Liver (tissue), 9 donors: ENCODE results near the gene ATOH1. TPM values are rescaled to one million over a fixed set of nuclear protein-coding genes. Genes with fewer than 3 reads are reported as not detected.

Source experiments
- DNase-seq: peaks from one replicate; pipeline ENCODE4 v3.0.0-alpha.2; 2017; ENCODE audit warnings: low spot score
- H3K27ac ChIP-seq, 2 donors: one replicate each; pipeline ENCODE4 v1.7.0; 2013; ENCODE audit warnings: inconsistent platforms in 2 of 2, low read length in 2 of 2, control low read depth in 1 of 2, low read depth in 1 of 2, mild to moderate bottlenecking in 1 of 2
- H3K27me3 ChIP-seq, 4 donors: one replicate each; pipeline versions ENCODE4 v1.6.1 to v1.7.0; 2013; ENCODE audit warnings: low read length in 3 of 4, inconsistent platforms in 1 of 4, mild to moderate bottlenecking in 1 of 4, moderate library complexity in 1 of 4; ENCODE audit not compliant: control insufficient read depth in 4 of 4, insufficient read depth in 4 of 4
- H3K36me3 ChIP-seq, 4 donors: one replicate each; pipeline versions ENCODE4 v1.6.1 to v1.7.0; 2013; ENCODE audit warnings: low read length in 3 of 4, mild to moderate bottlenecking in 3 of 4, low read depth in 1 of 4, moderate library complexity in 1 of 4; ENCODE audit not compliant: control insufficient read depth in 4 of 4, insufficient read depth in 3 of 4
- H3K4me1 ChIP-seq, 4 donors: one replicate each; pipeline versions ENCODE4 v1.6.1 to v1.7.0; 2013; ENCODE audit warnings: low read length in 3 of 4, mild to moderate bottlenecking in 3 of 4, moderate library complexity in 1 of 4; ENCODE audit not compliant: control insufficient read depth in 4 of 4, insufficient read depth in 4 of 4
- H3K4me3 ChIP-seq, 3 donors: one replicate each; pipeline versions ENCODE4 v1.6.1 to v1.7.0; 2013; ENCODE audit warnings: low read length in 3 of 3, control low read depth in 1 of 3, low read depth in 1 of 3, mild to moderate bottlenecking in 1 of 3
- H3K9ac ChIP-seq, 2 donors: one replicate each; pipeline ENCODE4 v1.7.0; 2013; ENCODE audit warnings: low read length in 2 of 2, mild to moderate bottlenecking in 2 of 2, moderate library complexity in 2 of 2, control low read depth in 1 of 2, low read depth in 1 of 2
- H3K9me3 ChIP-seq, 4 donors: one replicate each; pipeline versions ENCODE4 v1.6.1 to v1.7.0; 2013; ENCODE audit warnings: low read length in 3 of 4; ENCODE audit not compliant: control insufficient read depth in 4 of 4
- ATF3 ChIP-seq: IDR thresholded peaks from 2 replicates; pipeline ENCODE4 v1.6.1; 2016; ENCODE audit warnings: antibody characterized with exemption
- CTCF ChIP-seq: fragments of 150-350 bp; IDR thresholded peaks from 2 replicates; pipeline ENCODE4 v1.5.1; 2017; ENCODE audit warnings: improper control_type of control experiment, low read depth, low read length; ENCODE audit not compliant: missing input control
- EGR1 ChIP-seq, 2 donors: IDR thresholded peaks; 2 replicates each; pipeline ENCODE4 v1.6.1; 2016 to 2018; ENCODE audit warnings: antibody characterized with exemption in 2 of 2, low read depth in 2 of 2
- FOXA1 ChIP-seq: IDR thresholded peaks from 2 replicates; pipeline ENCODE4 v1.6.1; 2016; ENCODE audit warnings: antibody characterized with exemption
- FOXA2 ChIP-seq: IDR thresholded peaks from 2 replicates; pipeline ENCODE4 v1.6.1; 2016; ENCODE audit warnings: antibody characterized with exemption
- GABPA ChIP-seq, 2 donors: IDR thresholded peaks in 1 of 2; conservative IDR thresholded peaks in 1 of 2; 2 replicates each; pipeline ENCODE4 v1.6.1; 2016; ENCODE audit warnings: antibody characterized with exemption in 2 of 2, mild to moderate bottlenecking in 1 of 2, moderate library complexity in 1 of 2
- HNF4A ChIP-seq, 2 donors: conservative IDR thresholded peaks; 2 replicates each; pipeline ENCODE4 v1.6.1; 2016; ENCODE audit warnings: antibody characterized with exemption in 2 of 2, mild to moderate bottlenecking in 2 of 2
- HNF4G ChIP-seq: IDR thresholded peaks from 2 replicates; pipeline ENCODE4 v1.6.1; 2016; ENCODE audit warnings: antibody characterized with exemption
- JUND ChIP-seq, 2 donors: IDR thresholded peaks; 2 replicates each; pipeline ENCODE4 v1.6.1; 2016; ENCODE audit warnings: antibody characterized with exemption in 2 of 2
- MAX ChIP-seq: IDR thresholded peaks from 2 replicates; pipeline ENCODE4 v1.6.1; 2016; ENCODE audit warnings: antibody characterized with exemption
- NR2F2 ChIP-seq: IDR thresholded peaks from 2 replicates; pipeline ENCODE4 v1.6.1; 2016; ENCODE audit warnings: antibody characterized with exemption
- REST ChIP-seq: IDR thresholded peaks from 2 replicates; pipeline ENCODE4 v1.6.1; 2016; ENCODE audit warnings: antibody characterized with exemption, mild to moderate bottlenecking
- RXRA ChIP-seq, 2 donors: IDR thresholded peaks; 2 replicates each; pipeline ENCODE4 v1.6.1; 2017 to 2018; ENCODE audit warnings: antibody characterized with exemption in 2 of 2, mild to moderate bottlenecking in 1 of 2
- TAF1 ChIP-seq: conservative IDR thresholded peaks from 2 replicates; pipeline ENCODE4 v1.6.1; 2016; ENCODE audit warnings: antibody characterized with exemption, mild to moderate bottlenecking
- YY1 ChIP-seq: IDR thresholded peaks from 2 replicates; pipeline ENCODE4 v1.6.1; 2016; ENCODE audit warnings: antibody characterized with exemption, mild to moderate bottlenecking
- ZBTB33 ChIP-seq: IDR thresholded peaks from 2 replicates; pipeline ENCODE4 v1.6.1; 2016; ENCODE audit warnings: antibody characterized with exemption
- WGBS: extraction: QIAGEN DNeasy Blood & Tissue Kit; methylation state at CpG from one replicate; pipeline ENCODE4 v1.1.7; 2013; 5-methylcytosine and 5-hydroxymethylcytosine counted together
- polyA plus RNA-seq, 2 donors: library from polyadenylated mRNA; stranded (reverse) in 1 of 2; unstranded in 1 of 2; fragments of 200-250 nt in 1 of 2; fragments of >200 nt in 1 of 2; fragmentation: Nextera tagmentation in 1 of 2; extraction: Ambion mirVana in 1 of 2; gene quantifications; one replicate each; pipeline versions ENCODE4 v1.2.1 to v1.2.3, GENCODE V29; 2013 to 2015
- total RNA-seq, 2 donors: library from RNA; depleted of rRNA; stranded (reverse); fragments of >200 nt; gene quantifications; one replicate each; pipeline ENCODE4 v1.2.3, GENCODE V29; 2014
- donor health status: healthy.
- donor health status: healthy.
- donor health status: healthy.
- donor health status: healthy.
- donor health status: healthy.

The ATOH1 gene
- total and polyA plus RNA-seq, 4 donors = not detected

GRCh38 chr4:93852680-93853079 lies 24.1 kb downstream of the ATOH1 start:
- WGBS = 82% methylated on average over 3 of the region's 3 CpGs
- Histone ChIP-seq H3K9me3 (no peaks in the 10 kb centered on the region), H3K9ac (no peak overlapping the region), H3K4me1 (no peaks in the 10 kb centered on the region), H3K36me3 (no peaks in the 10 kb centered on the region), H3K27ac (no peak overlapping the region), H3K4me3 (no peak overlapping the region), H3K27me3 (peaks cover 0 to 3% (median under 1%) of the 10 kb centered on the region in 4 donors)
- DNase-seq = no peak
- TF ChIP-seq NR2F2 (no peak), MAX (no peak), JUND (IDR thresholded peaks at IDR 0.05) (no peak), RXRA (IDR thresholded peaks at IDR 0.05) (no peak), FOXA1 (no peak), REST (no peak), YY1 (no peak), FOXA2 (no peak), HNF4A (conservative IDR thresholded peaks at IDR 0.05) (no peak), ZBTB33 (no peak)

GRCh38 chr4:93855926-93856325 lies 27.4 kb downstream of the ATOH1 start:
- H3K36me3 ChIP-seq = no peaks in the 10 kb centered on the region
- DNase-seq = no peak
- H3K27me3 ChIP-seq = peaks cover 0 to 4% (median 2%) of the 10 kb centered on the region in 4 donors
- no peaks in the 10 kb centered on the region for H3K9me3 ChIP-seq
- no peak overlapping the region for H3K4me3 ChIP-seq
- no peak overlapping the region for H3K27ac ChIP-seq
- H3K9ac ChIP-seq = no peak overlapping the region
- 22% methylated on average over 1 of the region's 1 CpG for WGBS
- no peaks in the 10 kb centered on the region for H3K4me1 ChIP-seq
- no peak for TF ChIP-seq HNF4G
- no peak for TF ChIP-seq NR2F2

- Histone ChIP-seq H3K9ac (no peak overlapping the region), H3K4me1 (no peaks in the 10 kb centered on the region), H3K27me3 (peaks cover 0 to 6% (median 0%) of the 10 kb centered on the region in 4 donors), H3K4me3 (no peak overlapping the region), H3K36me3 (no peaks in the 10 kb centered on the region), H3K9me3 (no peaks in the 10 kb centered on the region), H3K27ac (no peak overlapping the region)
- WGBS = 96% methylated on average over 2 of the region's 2 CpGs
- no peak for DNase-seq
- no peak for TF ChIP-seq EGR1 (IDR thresholded peaks at IDR 0.05; ENCODE audit: low read depth in 2 of 2)
- no peak for TF ChIP-seq MAX
- no peak for TF ChIP-seq HNF4G
- no peak for TF ChIP-seq FOXA1
- no peak for TF ChIP-seq HNF4A (conservative IDR thresholded peaks at IDR 0.05)
- no peak for TF ChIP-seq TAF1
- TF ChIP-seq ATF3 = no peak
- no peak for TF ChIP-seq FOXA2
- no peak for TF ChIP-seq GABPA (IDR thresholded peaks at IDR 0.05 in 1 of 2, conservative IDR thresholded peaks at IDR 0.05 in 1 of 2)
- TF ChIP-seq CTCF = no peak
- TF ChIP-seq REST = no peak
- no peak for TF ChIP-seq YY1
Measured at GRCh38 chr4:93865650-93866049, 37.1 kb downstream of the ATOH1 start.
